Brain microvascular endothelial cell (primary cell): ENCODE results near the gene CCDC33.

ENCODE experiments used
- DNase-seq: peaks from one replicate; pipeline ENCODE4 v3.0.0-alpha.2; 2020
- H3K27ac ChIP-seq: fragments of 250-450 bp; sonication (Bioruptor Pico); 2 replicates; pipeline ENCODE4 v1.5.1; 2020; ENCODE audit warnings: mild to moderate bottlenecking, moderate library complexity
- H3K27me3 ChIP-seq: fragments of 250-450 bp; sonication (Bioruptor Pico); replicated peaks from 2 replicates; pipeline ENCODE4 v1.5.1; 2020; ENCODE audit warnings: mild to moderate bottlenecking
- H3K36me3 ChIP-seq: fragments of 250-450 bp; sonication (Bioruptor Pico); replicated peaks from 2 replicates; pipeline ENCODE4 v1.5.1; 2020; ENCODE audit warnings: mild to moderate bottlenecking
- H3K4me3 ChIP-seq: 2 replicates; pipeline ENCODE4 v1.5.1; 2011; ENCODE audit warnings: low read depth, mild to moderate bottlenecking, control low read depth, low read length, moderate library complexity
- in situ Hi-C: cut with HindIII; loops from 2 replicates; pipeline ENCODE4 v1.10.0; 2017; ENCODE audit warnings: low sequenced_read_pairs, low pct_ligation_motif_present
- TF ChIP-seq, protein P1 (sequence below): IDR thresholded peaks from 2 replicates; pipeline ENCODE4 v1.5.1; 2011; ENCODE audit warnings: low read depth, mild to moderate bottlenecking, moderate library complexity, low read length, control low read depth, inconsistent platforms; ENCODE audit errors: missing control alignments

The CCDC33 gene

DNA sequence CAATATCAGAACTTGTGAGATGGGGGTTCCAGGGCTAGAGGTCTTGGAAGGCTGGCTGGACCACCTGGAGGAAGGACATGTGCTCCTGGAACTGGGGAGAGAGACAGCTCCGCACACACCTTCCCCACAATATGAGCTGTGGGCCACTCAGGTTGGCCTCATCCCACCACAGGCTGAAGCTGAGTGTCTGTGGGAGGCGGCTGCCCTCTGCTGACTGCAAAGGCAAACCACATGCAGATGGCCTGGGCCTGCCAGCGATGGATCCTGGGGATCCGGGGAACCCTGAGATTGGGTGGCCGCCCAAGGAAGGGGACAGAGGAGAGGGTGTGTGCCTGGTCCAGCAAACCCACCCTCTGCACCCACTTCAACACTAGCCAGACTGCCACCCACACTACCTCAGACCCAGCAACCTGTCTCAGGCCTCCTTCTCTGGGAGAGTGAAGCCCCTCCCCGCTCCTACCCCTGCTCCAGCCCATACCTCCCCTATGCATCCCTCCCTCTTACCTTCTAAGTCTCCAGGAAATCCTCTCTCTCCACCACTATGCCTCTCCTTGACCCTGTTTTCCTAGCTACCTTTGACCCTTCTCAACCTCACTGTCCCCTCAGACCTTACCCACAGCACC, 86.5 kb downstream of the CCDC33 start:
- DNase-seq = peak; percentile 55
- in situ Hi-C loops = loop anchor here (25.0 kb wide), 1 partner anchor 210 kb away; no protein-coding TSS in a partner anchor
- H3K4me3 ChIP-seq = no peak overlapping the region
- no peaks in the 10 kb centered on the region for H3K27me3 ChIP-seq
- no peaks in the 10 kb centered on the region for H3K36me3 ChIP-seq
- TF ChIP-seq, protein P1, sequence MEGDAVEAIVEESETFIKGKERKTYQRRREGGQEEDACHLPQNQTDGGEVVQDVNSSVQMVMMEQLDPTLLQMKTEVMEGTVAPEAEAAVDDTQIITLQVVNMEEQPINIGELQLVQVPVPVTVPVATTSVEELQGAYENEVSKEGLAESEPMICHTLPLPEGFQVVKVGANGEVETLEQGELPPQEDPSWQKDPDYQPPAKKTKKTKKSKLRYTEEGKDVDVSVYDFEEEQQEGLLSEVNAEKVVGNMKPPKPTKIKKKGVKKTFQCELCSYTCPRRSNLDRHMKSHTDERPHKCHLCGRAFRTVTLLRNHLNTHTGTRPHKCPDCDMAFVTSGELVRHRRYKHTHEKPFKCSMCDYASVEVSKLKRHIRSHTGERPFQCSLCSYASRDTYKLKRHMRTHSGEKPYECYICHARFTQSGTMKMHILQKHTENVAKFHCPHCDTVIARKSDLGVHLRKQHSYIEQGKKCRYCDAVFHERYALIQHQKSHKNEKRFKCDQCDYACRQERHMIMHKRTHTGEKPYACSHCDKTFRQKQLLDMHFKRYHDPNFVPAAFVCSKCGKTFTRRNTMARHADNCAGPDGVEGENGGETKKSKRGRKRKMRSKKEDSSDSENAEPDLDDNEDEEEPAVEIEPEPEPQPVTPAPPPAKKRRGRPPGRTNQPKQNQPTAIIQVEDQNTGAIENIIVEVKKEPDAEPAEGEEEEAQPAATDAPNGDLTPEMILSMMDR = peak; percentile 94
- no peak overlapping the region for H3K27ac ChIP-seq

DNA sequence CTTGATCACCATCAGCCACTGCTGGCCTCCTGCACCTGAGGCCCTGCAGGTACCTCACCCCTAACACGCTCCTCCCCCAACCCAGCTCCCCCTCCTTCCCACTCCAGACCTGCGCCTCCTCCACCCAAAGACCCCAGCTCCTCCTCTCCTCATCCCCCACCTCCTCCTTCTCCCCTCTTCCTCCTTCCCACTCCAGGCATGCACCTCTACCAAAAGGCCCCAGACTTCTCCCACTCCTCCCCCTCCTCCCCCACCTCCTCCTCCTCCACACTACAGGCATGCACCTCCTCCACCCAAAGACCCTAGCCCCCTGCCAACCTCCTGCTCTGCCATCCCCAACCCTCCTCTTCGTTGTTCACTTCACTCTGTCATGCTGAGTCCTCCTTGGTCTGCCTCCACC, 88.6 kb downstream of the CCDC33 start:
- TF ChIP-seq, protein P1 = no peak
- H3K27me3 ChIP-seq = no peaks in the 10 kb centered on the region
- no peak overlapping the region for H3K4me3 ChIP-seq
- in situ Hi-C loops = loop anchor here (25.0 kb wide), 1 partner anchor 212 kb away; no protein-coding TSS in a partner anchor
- DNase-seq = no peak
- H3K27ac ChIP-seq = no peak overlapping the region
- H3K36me3 ChIP-seq = no peaks in the 10 kb centered on the region

DNA sequence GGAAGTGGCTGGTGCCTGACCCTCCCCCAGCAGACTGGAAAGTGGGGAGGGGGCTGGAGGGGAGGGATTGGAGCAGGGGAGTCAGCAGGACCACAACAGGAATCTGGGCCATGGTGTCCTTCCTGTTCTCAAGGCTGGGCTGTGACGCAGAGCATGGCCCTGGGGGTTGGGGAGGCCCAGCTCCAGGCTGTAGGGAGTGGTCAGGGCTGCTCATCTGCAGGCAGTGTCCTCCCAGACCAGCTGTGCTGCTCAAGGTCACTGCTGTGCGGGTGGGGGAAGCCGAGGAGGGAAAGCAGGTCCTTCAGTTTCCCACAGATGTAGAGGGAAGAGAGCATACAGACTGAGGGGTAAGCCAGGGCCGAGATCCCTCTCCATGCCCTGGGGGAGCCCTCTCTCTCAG, 90.6 kb downstream of the CCDC33 start:
- no peak for DNase-seq
- Histone ChIP-seq H3K4me3 (no peak overlapping the region), H3K36me3 (no peaks in the 10 kb centered on the region), H3K27ac (no peak overlapping the region), H3K27me3 (no peaks in the 10 kb centered on the region)
- in situ Hi-C loops = no loop called here
- TF ChIP-seq, protein P1 = no peak

DNA sequence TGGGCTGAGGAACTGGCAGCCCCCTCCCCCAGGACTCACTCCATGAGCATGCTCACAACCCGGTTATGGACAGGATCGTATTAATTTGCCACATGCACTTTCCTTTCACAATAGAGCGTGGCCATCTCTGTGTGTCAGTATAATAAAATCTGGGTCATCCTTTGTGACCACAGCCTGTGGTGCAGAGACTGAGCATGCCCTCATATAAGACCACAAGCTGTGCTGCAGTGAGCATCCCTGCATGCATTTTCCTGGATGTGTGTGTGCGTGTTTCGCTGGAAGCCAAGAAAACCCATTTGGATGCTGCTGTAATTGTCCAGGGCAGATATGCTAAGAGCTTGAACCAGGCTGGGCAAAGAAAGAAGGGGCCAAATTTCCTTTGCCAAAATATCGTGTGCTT, 91.6 kb downstream of the CCDC33 start:
- no peak overlapping the region for H3K4me3 ChIP-seq
- in situ Hi-C loops = no loop called here
- TF ChIP-seq, protein P1 = no peak
- peak; percentile 38 for DNase-seq
- H3K27ac ChIP-seq = no peak overlapping the region
- no peaks in the 10 kb centered on the region for H3K27me3 ChIP-seq
- no peaks in the 10 kb centered on the region for H3K36me3 ChIP-seq

DNA sequence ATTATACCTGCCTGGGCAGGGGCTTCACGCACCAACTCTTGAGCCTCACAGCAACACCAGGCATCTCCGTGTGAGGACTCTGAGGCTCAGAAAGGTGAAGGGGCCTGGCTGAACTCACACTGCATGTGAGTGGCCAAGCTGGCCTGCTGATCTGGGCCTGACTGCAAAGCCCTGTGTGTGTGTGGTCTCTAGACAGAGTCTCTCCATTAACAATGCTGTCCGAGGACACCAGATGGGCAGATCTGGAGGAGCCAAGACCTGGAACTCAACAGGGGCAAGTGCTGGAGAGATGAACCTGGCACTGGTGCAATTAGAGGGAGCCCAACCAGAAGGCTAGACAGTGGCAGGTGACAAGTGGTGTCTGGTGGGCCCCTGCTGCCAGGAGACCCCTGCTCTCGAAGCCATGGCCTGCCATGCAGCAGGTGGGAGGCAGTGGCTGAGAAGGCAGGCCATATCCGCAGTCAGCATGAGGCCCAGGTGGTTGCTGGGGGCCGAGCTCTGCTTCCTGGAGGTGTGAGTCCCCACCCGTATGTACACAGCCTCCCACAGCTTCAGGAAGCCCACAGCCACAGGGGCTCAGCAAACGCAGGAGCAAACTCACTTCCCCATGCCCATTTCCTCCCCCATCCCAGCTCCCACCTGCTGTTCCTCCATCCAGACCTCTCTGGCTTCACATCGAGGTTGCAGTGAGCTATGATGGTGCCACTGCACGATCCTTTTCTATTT, 92.4 kb downstream of the CCDC33 start:
- in situ Hi-C loops = no loop called here
- TF ChIP-seq, protein P1 = no peak
- Histone ChIP-seq H3K27me3 (no peaks in the 10 kb centered on the region), H3K27ac (no peak overlapping the region), H3K36me3 (no peaks in the 10 kb centered on the region), H3K4me3 (no peak overlapping the region)
- DNase-seq = no peak
